A673 (cell line): ENCODE results near the gene GZMH.

Experiments used
- EZH2 ChIP-seq: fragments of 200-600 bp; sonication (generic); IDR thresholded peaks from 2 replicates; pipeline ENCODE4 v1.6.1; 2017; ENCODE audit warnings: borderline replicate concordance, low read depth, mild to moderate bottlenecking, mixed read lengths, antibody characterized with exemption, low read length; ENCODE audit not compliant: poor library complexity, severe bottlenecking
- TF ChIP-seq, protein P1 (sequence below): fragments of 300-800, 200-600 bp; sonication (generic); conservative IDR thresholded peaks from 2 replicates; pipeline ENCODE4 v1.5.1; 2017; ENCODE audit warnings: low read depth, mild to moderate bottlenecking, antibody characterized with exemption, low read length, moderate library complexity, mixed read lengths

GRCh38 chr14:24639270-24639669 is 29.8 kb upstream of the GZMH start:
- TF ChIP-seq, protein P1, sequence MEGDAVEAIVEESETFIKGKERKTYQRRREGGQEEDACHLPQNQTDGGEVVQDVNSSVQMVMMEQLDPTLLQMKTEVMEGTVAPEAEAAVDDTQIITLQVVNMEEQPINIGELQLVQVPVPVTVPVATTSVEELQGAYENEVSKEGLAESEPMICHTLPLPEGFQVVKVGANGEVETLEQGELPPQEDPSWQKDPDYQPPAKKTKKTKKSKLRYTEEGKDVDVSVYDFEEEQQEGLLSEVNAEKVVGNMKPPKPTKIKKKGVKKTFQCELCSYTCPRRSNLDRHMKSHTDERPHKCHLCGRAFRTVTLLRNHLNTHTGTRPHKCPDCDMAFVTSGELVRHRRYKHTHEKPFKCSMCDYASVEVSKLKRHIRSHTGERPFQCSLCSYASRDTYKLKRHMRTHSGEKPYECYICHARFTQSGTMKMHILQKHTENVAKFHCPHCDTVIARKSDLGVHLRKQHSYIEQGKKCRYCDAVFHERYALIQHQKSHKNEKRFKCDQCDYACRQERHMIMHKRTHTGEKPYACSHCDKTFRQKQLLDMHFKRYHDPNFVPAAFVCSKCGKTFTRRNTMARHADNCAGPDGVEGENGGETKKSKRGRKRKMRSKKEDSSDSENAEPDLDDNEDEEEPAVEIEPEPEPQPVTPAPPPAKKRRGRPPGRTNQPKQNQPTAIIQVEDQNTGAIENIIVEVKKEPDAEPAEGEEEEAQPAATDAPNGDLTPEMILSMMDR, result no peak
- no peak for TF ChIP-seq EZH2
